ENCODE data around the gene VILL. TPM values are rescaled to one million over a fixed set of nuclear protein-coding genes. Genes with fewer than 3 reads are reported as not detected.

The VILL gene
- total and polyA plus RNA-seq, 2 of the 8 experiments (the other 6 are each of a cell fraction or from before 2014, with no cell fraction given), result 4.1 to 4.2 TPM

GRCh38 chr3:38039899-38040261 lies 49.3 kb downstream of the VILL start (continued):
- TF ChIP-seq SP1 (IDR thresholded peaks at IDR 0.05; ENCODE audit: low read depth, low read length), result no peak
